Right cardiac atrium (tissue), 5 donors: ENCODE data around the gene ARMC5. TPM values are rescaled to one million over a fixed set of nuclear protein-coding genes. Genes with fewer than 3 reads are reported as not detected.

ENCODE experiments used
- ATAC-seq, 2 donors: fragments of 200-7000 bp; cut with Tn5 transposase; one replicate each; pipeline versions ENCODE4 v1.8.0 to v1.9.1; 2020; ENCODE audit warnings: moderate library complexity in 2 of 2, mild to moderate bottlenecking in 1 of 2
- DNase-seq, 3 donors: peaks; one replicate each; pipeline ENCODE4 v3.0.0-alpha.2; 2020
- H3K27ac ChIP-seq: one replicate; pipeline ENCODE4 v1.5.1; 2013; ENCODE audit warnings: mild to moderate bottlenecking, low read length, control low read depth, moderate library complexity
- H3K27me3 ChIP-seq: one replicate; pipeline ENCODE4 v1.6.1; 2013; ENCODE audit not compliant: control insufficient read depth, insufficient read depth
- H3K4me1 ChIP-seq: one replicate; pipeline ENCODE4 v1.6.1; 2013; ENCODE audit warnings: low read length; ENCODE audit not compliant: control insufficient read depth, insufficient read depth
- H3K4me3 ChIP-seq: one replicate; pipeline ENCODE4 v1.5.1; 2013; ENCODE audit warnings: low read length, control low read depth
- H3K9me3 ChIP-seq: one replicate; pipeline ENCODE4 v1.6.1; 2013; ENCODE audit warnings: low read length; ENCODE audit not compliant: control insufficient read depth
- WGBS: extraction: QIAGEN DNeasy Blood & Tissue Kit; methylation state at CpG from one replicate; pipeline ENCODE4 v1.1.7; 2013; 5-methylcytosine and 5-hydroxymethylcytosine counted together
- intact Hi-C, 4 donors: fragments of 100-400 bp; cut with DNase I; formaldehyde crosslinking; loops; one replicate each; pipeline versions ENCODE4 v1.11.0 to v1.14.0; 2022 to 2023
- polyA plus RNA-seq: library from polyadenylated mRNA; stranded (reverse); fragments of 200-250 nt; gene quantifications from one replicate; pipeline ENCODE4 v1.2.3, GENCODE V29; 2013
- total RNA-seq, 4 donors: library from RNA; stranded (reverse); fragmentation: NEBNext Ultra II Directional; extraction: Animal tissue kit (Norgen Biotek cat#: 25700); gene quantifications; one replicate each; pipeline ENCODE4 v1.2.1, GENCODE V29; 2021
- donor health status: healthy with polysubstance abuse.
- donor health status: DM: no; HTN: yes; CAD: no.
- donor health status: DM: no; HTN: no; CAD: no.
- donor health status: DM: no; HTN: yes; CAD: no; lungs with severe emphysema.
- donor health status: DM: yes; HTN: yes; CAD: no.

ARMC5 gene
- total and polyA plus RNA-seq, 5 donors, result 6.8 to 9.0 (median 7.9) TPM

GRCh38 chr16:31461921-31462804 is 2.9 kb downstream of the ARMC5 start:
- 92% methylated on average over 35 of the region's 35 CpGs for WGBS
- intact Hi-C loops, result no loop called here
- no peak overlapping the region for H3K4me3 ChIP-seq
- DNase-seq, result no peak
- ATAC-seq, result no peak
- H3K27ac ChIP-seq, result no peak overlapping the region
- H3K9me3 ChIP-seq, result no peaks in the 10 kb centered on the region
- peaks cover under 1% of the 10 kb centered on the region for H3K4me1 ChIP-seq
- no peaks in the 10 kb centered on the region for H3K27me3 ChIP-seq

GRCh38 chr16:31464348-31464769 is 5.1 kb downstream of the ARMC5 start:
- no peaks in the 10 kb centered on the region for H3K27me3 ChIP-seq
- intact Hi-C loops, result no loop called here
- H3K9me3 ChIP-seq, result no peaks in the 10 kb centered on the region
- no peak for ATAC-seq
- no peaks in the 10 kb centered on the region for H3K4me1 ChIP-seq
- H3K4me3 ChIP-seq, result no peak overlapping the region
- H3K27ac ChIP-seq, result no peak overlapping the region
- no peak for DNase-seq
- WGBS, result 96% methylated on average over 36 of the region's 36 CpGs

DNA sequence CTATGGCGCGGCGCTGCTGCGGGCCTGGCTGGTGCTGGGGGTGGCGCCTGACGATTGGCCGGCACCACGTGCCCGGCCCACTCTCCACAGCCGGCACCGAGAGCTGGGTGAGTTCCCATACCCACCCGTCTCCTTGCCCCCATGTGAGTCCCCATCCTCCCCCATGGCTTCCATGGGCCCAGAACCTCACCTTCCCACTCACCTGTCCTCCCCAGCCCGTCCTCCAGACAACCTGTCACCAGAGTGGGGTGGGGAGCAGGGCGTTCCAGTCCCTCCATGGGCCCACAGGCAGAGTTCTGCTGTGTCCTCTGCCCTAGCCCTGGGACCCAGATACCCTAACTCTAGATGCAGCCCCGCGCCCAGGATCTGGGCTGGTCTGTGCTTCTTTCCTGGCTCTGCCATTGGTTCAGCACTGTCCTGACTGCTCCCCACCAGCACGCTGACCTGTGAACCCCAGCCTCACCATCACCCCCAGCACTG is 5.5 kb downstream of the ARMC5 start:
- intact Hi-C loops, result no loop called here
- no peaks in the 10 kb centered on the region for H3K27me3 ChIP-seq
- ATAC-seq (no peak), DNase-seq (no peak)
- no peaks in the 10 kb centered on the region for H3K9me3 ChIP-seq
- WGBS, result 91% methylated on average over 17 of the region's 17 CpGs
- H3K4me3 ChIP-seq, result no peak overlapping the region
- no peaks in the 10 kb centered on the region for H3K4me1 ChIP-seq
- no peak overlapping the region for H3K27ac ChIP-seq

- WGBS, result 92% methylated on average over 20 of the region's 20 CpGs
- intact Hi-C loops, result no loop called here
These were observed 6.6 kb downstream of the ARMC5 start for GRCh38 chr16:31465788-31466370.

GRCh38 chr16:31466381-31466841 is 7.1 kb downstream of the ARMC5 start:
- intact Hi-C loops, result no loop called here
- no peak overlapping the region for H3K27ac ChIP-seq
- H3K4me3 ChIP-seq, result no peak overlapping the region
- H3K27me3 ChIP-seq, result no peaks in the 10 kb centered on the region
- DNase-seq (peak in 1 of 3 donors; percentile 46), ATAC-seq (peak in 1 of 2 donors; percentile 2)
- WGBS, result 94% methylated on average over 18 of the region's 18 CpGs
- no peaks in the 10 kb centered on the region for H3K9me3 ChIP-seq
- H3K4me1 ChIP-seq, result peaks cover 4% of the 10 kb centered on the region

More at GRCh38 chr16:31465788-31466370, 6.6 kb downstream of the ARMC5 start:
- peak in 1 of 3 donors; percentile 35 for DNase-seq
- no peaks in the 10 kb centered on the region for H3K9me3 ChIP-seq
- no peaks in the 10 kb centered on the region for H3K27me3 ChIP-seq
- H3K4me1 ChIP-seq, result no peaks in the 10 kb centered on the region
- ATAC-seq, result no peak
- H3K4me3 ChIP-seq, result no peak overlapping the region
- no peak overlapping the region for H3K27ac ChIP-seq

DNA sequence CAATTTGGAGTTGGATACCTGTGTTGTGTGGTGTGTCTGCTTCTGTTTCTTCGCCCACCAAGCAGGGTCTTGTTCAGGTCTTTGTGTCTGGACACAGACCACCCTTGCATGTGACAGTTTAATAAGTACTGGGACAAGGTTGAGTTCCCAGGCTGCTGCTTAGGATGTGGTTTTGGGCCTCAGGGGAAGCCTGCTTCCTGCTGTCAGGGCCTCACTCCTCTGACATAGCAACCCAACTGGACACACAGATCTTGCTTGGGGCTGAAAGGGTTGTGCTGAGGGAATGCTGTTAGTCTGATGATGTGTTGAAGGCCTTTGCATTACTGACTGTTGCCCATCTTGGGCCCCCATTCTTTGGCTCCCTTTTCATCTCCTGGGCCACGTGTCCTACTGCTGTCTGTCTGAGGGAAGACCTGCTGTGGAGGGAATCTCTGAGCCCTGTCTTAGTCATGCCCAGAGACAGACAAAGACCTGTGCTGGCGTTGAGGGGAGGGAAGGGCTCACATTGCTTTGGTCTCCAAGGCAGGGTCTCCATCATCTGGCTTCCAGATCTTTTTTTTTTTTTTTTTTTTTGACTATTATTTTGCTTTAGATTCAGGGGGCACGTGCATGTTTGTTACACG is 8.0 kb downstream of the ARMC5 start:
- intact Hi-C loops, result no loop called here
- 85% methylated on average over 5 of the region's 5 CpGs for WGBS
- no peak overlapping the region for H3K27ac ChIP-seq
- H3K4me3 ChIP-seq, result no peak overlapping the region
- ATAC-seq (no peak), DNase-seq (no peak)
- no peaks in the 10 kb centered on the region for H3K27me3 ChIP-seq
- peaks cover 5% of the 10 kb centered on the region for H3K4me1 ChIP-seq
- H3K9me3 ChIP-seq, result no peaks in the 10 kb centered on the region

- ATAC-seq (no peak), DNase-seq (peak in 1 of 3 donors; percentile 3)
- Histone ChIP-seq H3K27ac (no peak overlapping the region), H3K4me3 (no peak overlapping the region), H3K27me3 (no peaks in the 10 kb centered on the region), H3K4me1 (peaks cover 5% of the 10 kb centered on the region), H3K9me3 (no peaks in the 10 kb centered on the region)
- WGBS, result 86% methylated on average over 5 of the region's 5 CpGs
- intact Hi-C loops, result no loop called here
These were observed 8.6 kb downstream of the ARMC5 start for GRCh38 chr16:31467858-31468257.

- Histone ChIP-seq H3K27me3 (no peaks in the 10 kb centered on the region), H3K4me1 (peaks cover 5% of the 10 kb centered on the region), H3K27ac (no peak overlapping the region), H3K4me3 (no peak overlapping the region), H3K9me3 (no peaks in the 10 kb centered on the region)
- DNase-seq (no peak), ATAC-seq (no peak)
- WGBS, result 84% methylated on average over 3 of the region's 3 CpGs
- intact Hi-C loops, result loop anchor here in 1 of 4 donors (10.0 kb wide), 1 partner anchor 224 kb away; no protein-coding TSS in a partner anchor
These were observed 11.3 kb downstream of the ARMC5 start for GRCh38 chr16:31470615-31471014.

DNA sequence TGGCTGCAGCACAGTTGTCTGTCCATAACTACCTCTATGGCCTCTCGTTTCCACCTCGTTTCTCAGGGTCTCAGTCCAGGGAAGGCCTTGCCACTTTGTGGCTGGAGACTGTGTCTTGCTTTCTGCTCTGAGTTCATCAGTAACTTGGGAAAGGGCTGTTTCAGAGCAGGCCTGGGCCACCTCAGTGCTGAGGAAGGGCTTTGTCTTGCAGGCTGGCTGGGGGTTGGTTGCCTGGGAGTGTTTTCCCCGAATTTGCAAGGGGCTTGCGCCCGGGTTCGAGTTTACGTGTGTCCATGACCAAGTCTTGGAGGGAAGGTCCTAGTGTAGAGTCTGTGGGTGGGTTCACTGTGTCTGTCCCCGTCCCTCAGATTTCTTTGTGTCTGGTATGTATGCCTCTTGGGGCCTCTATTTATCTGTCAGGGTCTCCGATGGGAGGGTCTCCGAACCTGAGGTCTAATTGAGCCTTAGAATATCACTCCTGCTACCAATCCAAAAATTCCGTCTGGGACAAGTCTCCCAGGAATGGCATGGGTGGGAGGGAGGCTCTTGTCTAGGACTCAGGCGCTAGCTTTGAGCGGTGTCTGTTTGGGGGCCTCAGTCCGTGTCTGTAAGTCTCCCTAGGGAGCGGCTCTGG is 12.1 kb downstream of the ARMC5 start:
- DNase-seq (peak in 1 of 3 donors; percentile 57), ATAC-seq (no peak)
- peak overlapping the region; percentile 80 for H3K4me3 ChIP-seq
- intact Hi-C loops, result loop anchor here in 1 of 4 donors (10.0 kb wide), 1 partner anchor 223 kb away; no protein-coding TSS in a partner anchor
- H3K27ac ChIP-seq, result peak overlapping the region; percentile 49
- WGBS, result 25% methylated on average over 15 of the region's 15 CpGs
- peaks cover 5% of the 10 kb centered on the region for H3K4me1 ChIP-seq
- H3K9me3 ChIP-seq, result no peaks in the 10 kb centered on the region
- no peaks in the 10 kb centered on the region for H3K27me3 ChIP-seq

DNA sequence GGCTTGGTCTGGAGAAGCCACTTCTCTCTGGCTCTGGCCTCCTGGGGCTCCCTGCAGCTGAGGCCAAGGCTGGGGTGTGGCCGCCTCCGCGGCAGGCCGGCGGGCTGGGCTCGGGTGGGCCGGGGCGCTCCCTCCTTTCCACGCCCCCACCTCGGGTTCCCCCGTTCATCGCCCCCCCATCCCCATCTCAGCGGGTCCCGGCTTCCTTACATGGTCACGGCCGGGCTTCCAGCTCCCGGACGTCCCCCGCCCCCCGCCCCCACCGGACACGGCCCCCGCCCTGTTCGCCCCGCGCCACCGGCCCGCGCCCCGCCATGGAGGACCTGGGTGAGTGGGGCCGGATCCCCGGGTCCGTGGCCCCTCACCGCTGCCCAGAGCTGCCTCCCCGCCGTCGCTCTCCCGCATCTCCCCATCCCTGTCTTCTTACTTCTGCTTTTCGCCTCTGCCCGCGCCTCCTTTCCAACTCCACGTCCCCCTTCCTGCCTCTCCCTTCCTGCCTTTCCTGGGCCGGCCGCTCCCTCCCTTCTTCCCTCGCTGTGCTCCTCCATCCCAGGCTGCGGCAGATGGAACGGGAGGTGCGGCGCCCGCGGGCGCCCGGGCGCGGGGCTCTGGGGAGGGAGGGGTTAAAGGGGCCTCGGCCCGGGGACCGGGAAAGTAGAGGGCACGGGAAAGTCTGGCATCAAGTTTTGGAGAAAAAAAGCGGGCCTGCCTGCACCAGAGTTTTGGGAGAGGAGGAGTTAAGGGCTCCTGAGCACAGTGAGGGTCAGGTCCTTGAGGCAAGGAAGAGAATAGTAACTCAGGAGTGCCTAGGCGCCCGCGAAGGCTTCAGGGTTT is 12.8 kb downstream of the ARMC5 start, which contains the start of gene TGFB1I1:
TGFB1I1 (plus strand) TSS at position 278 of the 834 bp plus-strand sequence; CDS start at position 315, 37 bp downstream.
- peak within 1 kb of the TSS; percentile 98 for H3K27ac ChIP-seq
- ATAC-seq, result peak; percentile 74 to 81
- peak; percentile 85 to 92 (median 92) for DNase-seq
- peak within 1 kb of the TSS; percentile 80 for H3K4me3 ChIP-seq
- no peaks in the 10 kb centered on the region for H3K27me3 ChIP-seq
- no peaks in the 10 kb centered on the region for H3K9me3 ChIP-seq
- intact Hi-C loops, result loop anchor here in 1 of 4 donors (10.0 kb wide), 1 partner anchor 223 kb away; no protein-coding TSS in a partner anchor
- peaks cover 5% of the 10 kb centered on the region for H3K4me1 ChIP-seq
- under 1% methylated on average over 63 of the region's 63 CpGs for WGBS
